HEK293T (cell line): ENCODE measurements around the gene CAPS2.

ENCODE experiments used
- CTCF ChIA-PET: fragments of 350-600 bp; formaldehyde crosslinking; extraction: SDS; loops from one replicate; lab custom pipeline; 2021; ENCODE audit warnings: antibody characterized with exemption, inconsistent platforms; lab: Yijun Ruan, JAX
- POLR2A ChIA-PET: fragments of 350-600 bp; formaldehyde crosslinking; extraction: SDS; loops from one replicate; lab custom pipeline; 2020; ENCODE audit warnings: antibody characterized with exemption, inconsistent platforms; lab: Yijun Ruan, JAX
- DNase-seq: peaks from one replicate; pipeline ENCODE4 v3.0.0; 2012; ENCODE audit warnings: mixed read lengths; ENCODE audit errors: extremely low spot score
- ARNT ChIP-seq: fragments of 450-650 bp; IDR thresholded peaks from 2 replicates; pipeline ENCODE4 v1.6.1; 2017; ENCODE audit warnings: mild to moderate bottlenecking
- BHLHE40 ChIP-seq: fragments of 450-650 bp; IDR thresholded peaks from 2 replicates; pipeline ENCODE4 v1.6.1; 2016; ENCODE audit warnings: mild to moderate bottlenecking, moderate library complexity, borderline replicate concordance
- CTBP1 ChIP-seq: fragments of 450-650 bp; IDR thresholded peaks from 2 replicates; pipeline ENCODE4 v1.6.1; 2016; ENCODE audit warnings: borderline replicate concordance
- ELF4 ChIP-seq: fragments of 450-650 bp; IDR thresholded peaks from 2 replicates; pipeline ENCODE4 v1.6.1; 2017; ENCODE audit warnings: antibody characterized with exemption
- FOXA1 ChIP-seq: fragments of 450-650 bp; IDR thresholded peaks from 2 replicates; pipeline ENCODE4 v1.6.1; 2016; ENCODE audit warnings: mild to moderate bottlenecking
- FOXK2 ChIP-seq: fragments of 450-650 bp; IDR thresholded peaks from 2 replicates; pipeline ENCODE4 v1.6.1; 2016; ENCODE audit warnings: mild to moderate bottlenecking
- FOXM1 ChIP-seq: fragments of 450-650 bp; IDR thresholded peaks from 2 replicates; pipeline ENCODE4 v1.6.1; 2017; ENCODE audit warnings: mild to moderate bottlenecking, borderline replicate concordance
- HDGF ChIP-seq: fragments of 450-650 bp; IDR thresholded peaks from 2 replicates; pipeline ENCODE4 v1.6.1; 2017; ENCODE audit warnings: antibody characterized with exemption, borderline replicate concordance
- L3MBTL2 ChIP-seq: fragments of 450-650 bp; conservative IDR thresholded peaks from 2 replicates; pipeline ENCODE4 v1.6.1; 2016; ENCODE audit warnings: mild to moderate bottlenecking
- LEF1 ChIP-seq: fragments of 450-650 bp; IDR thresholded peaks from 2 replicates; pipeline ENCODE4 v1.6.1; 2017; ENCODE audit warnings: mild to moderate bottlenecking, borderline replicate concordance
- NFRKB ChIP-seq: fragments of 450-650 bp; IDR thresholded peaks from 2 replicates; pipeline ENCODE4 v1.6.1; 2016; ENCODE audit warnings: mild to moderate bottlenecking, moderate library complexity
- SP1 ChIP-seq: fragments of 450-650 bp; IDR thresholded peaks from 2 replicates; pipeline ENCODE4 v1.6.1; 2017
- SUZ12 ChIP-seq: fragments of 450-650 bp; IDR thresholded peaks from 2 replicates; pipeline ENCODE4 v1.6.1; 2016; ENCODE audit warnings: mild to moderate bottlenecking
- TARDBP ChIP-seq: fragments of 450-650 bp; IDR thresholded peaks from 2 replicates; pipeline ENCODE4 v1.6.1; 2016
- ZNF384 ChIP-seq: fragments of 450-650 bp; IDR thresholded peaks from 2 replicates; pipeline ENCODE4 v1.6.1; 2016
- TF ChIP-seq, protein P1 (sequence below): fragments of 450-650 bp; IDR thresholded peaks from 2 replicates; pipeline ENCODE4 v1.6.1; 2016

The CAPS2 gene

DNA sequence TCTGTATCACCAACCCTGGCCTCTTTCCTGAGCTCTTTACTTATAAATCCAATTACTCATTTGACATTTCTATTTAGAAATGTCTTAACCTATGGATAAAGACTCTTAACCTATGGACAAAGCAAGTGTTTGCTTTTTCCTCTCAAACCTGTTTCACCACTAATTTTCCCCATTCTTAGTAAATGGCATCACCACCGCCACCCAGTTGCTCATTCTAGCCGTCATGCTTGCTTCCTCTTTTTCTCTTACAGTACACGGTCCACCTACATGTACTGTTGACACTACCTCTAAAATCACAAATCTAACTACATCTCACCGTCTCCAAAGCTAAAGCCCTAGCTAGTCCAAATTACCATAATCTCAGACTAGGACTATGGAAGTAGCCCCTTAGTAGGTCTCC is 60.0 kb downstream of the CAPS2 start:
- CTCF ChIA-PET, result no interaction called here
- POLR2A ChIA-PET, result no interaction called here
- TF ChIP-seq, protein P1, sequence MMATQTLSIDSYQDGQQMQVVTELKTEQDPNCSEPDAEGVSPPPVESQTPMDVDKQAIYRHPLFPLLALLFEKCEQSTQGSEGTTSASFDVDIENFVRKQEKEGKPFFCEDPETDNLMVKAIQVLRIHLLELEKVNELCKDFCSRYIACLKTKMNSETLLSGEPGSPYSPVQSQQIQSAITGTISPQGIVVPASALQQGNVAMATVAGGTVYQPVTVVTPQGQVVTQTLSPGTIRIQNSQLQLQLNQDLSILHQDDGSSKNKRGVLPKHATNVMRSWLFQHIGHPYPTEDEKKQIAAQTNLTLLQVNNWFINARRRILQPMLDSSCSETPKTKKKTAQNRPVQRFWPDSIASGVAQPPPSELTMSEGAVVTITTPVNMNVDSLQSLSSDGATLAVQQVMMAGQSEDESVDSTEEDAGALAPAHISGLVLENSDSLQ, result no peak
- DNase-seq, result no peak

DNA sequence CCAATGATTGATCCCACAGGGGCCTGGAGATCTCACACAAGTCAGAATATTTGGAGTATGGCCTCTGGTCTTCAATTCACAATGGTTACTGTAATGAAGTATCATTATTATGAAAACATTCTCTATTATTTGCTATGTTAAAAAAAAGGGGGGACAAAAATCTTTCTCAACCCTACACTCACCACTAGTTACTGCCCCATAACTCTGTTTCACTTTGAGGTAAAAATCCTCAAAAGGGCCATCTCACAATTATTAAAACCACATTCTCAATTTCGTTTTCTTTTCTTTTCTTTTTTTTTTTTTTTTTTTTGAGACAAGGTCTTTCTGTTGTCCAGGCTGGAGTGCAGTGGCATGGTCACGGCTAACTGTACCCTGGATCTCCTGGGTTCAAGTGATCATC is 60.9 kb downstream of the CAPS2 start:
- ChIA-PET POLR2A (no interaction called here), CTCF (no interaction called here)
- TF ChIP-seq SUZ12 (no peak), HDGF (no peak), FOXK2 (no peak), BHLHE40 (no peak), SP1 (no peak), FOXM1 (no peak), LEF1 (no peak), TARDBP (no peak)
- TF ChIP-seq, protein P1, result no peak
- DNase-seq, result no peak

DNA sequence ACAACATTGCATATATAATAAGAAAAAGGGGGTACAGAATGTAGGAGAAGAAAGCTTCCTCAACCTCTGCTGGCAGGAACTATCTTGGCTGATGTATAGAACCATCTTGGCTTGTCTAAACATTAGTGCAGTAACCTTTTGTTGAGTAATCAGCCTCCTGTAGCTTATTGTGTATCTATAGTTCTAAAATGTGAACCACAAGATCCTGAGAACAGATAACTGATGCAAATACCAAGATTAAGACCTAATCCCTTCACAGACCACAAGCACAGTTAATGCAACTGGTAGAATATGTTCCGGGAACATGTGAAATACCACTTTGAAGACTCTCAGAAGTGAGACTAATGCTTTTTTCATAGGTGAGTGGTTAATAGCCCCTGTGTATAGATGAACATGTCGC is 69.8 kb downstream of the CAPS2 start:
- DNase-seq, result no peak
- CTCF ChIA-PET, result no interaction called here
- no peak for TF ChIP-seq NFRKB
- no peak for TF ChIP-seq SP1
- no peak for TF ChIP-seq CTBP1
- TF ChIP-seq ZNF384, result no peak
- TF ChIP-seq, protein P1, result no peak
- TF ChIP-seq FOXM1, result no peak
- TF ChIP-seq L3MBTL2, result no peak
- no peak for TF ChIP-seq BHLHE40
- no peak for TF ChIP-seq SUZ12
- TF ChIP-seq ARNT, result no peak
- no peak for TF ChIP-seq ELF4
- no peak for TF ChIP-seq FOXA1
- no peak for TF ChIP-seq LEF1
- no peak for TF ChIP-seq HDGF
- no peak for TF ChIP-seq TARDBP
- TF ChIP-seq FOXK2, result no peak
- POLR2A ChIA-PET, result no interaction called here

DNA sequence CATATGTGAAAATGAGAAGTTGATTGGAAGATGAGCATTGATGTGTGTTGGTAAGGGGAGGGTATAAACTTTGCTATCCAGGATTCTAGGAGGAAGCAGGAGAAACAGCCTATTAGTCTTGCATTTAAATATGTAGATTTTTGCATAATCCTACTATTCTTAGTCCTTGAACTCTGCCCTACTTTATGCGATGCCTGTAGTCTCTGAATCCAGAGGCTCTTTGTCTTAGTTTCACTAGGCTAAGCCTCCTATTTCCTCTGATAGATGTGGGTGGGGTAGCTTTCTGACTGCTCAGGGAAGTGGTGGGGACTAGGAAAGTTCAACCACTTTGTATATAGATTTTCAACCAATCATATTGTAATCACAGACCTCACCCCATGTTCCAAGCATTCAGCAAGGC is 71.0 kb downstream of the CAPS2 start:
- POLR2A ChIA-PET, result no interaction called here

DNA sequence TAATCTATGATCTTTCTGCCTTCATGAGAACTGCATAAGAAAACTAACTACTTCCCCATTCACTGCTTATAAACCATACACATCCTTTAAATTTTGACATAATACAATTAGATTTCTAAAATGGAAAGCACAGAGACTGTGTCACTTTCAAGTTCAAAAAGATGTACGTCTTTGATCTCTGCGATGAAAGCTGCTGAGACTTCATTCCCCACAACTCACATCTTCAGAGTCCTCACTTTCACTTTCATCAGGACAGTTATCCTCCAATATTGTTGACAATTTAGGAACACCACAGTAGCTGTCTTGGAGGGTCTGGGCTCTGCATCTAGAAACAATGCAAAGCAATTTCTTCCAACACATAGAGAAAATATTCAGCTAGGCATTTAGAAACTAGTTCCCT is 72.6 kb downstream of the CAPS2 start:
- TF ChIP-seq FOXK2 (no peak), FOXM1 (no peak), BHLHE40 (no peak), HDGF (no peak), ELF4 (no peak), ARNT (no peak), L3MBTL2 (no peak), TARDBP (no peak), LEF1 (no peak), ZNF384 (no peak), SUZ12 (no peak), SP1 (no peak), CTBP1 (no peak), NFRKB (no peak), FOXA1 (no peak)
- TF ChIP-seq, protein P1, result no peak
- POLR2A ChIA-PET, result no interaction called here
- DNase-seq, result no peak
- CTCF ChIA-PET, result no interaction called here

More for the DNA sequence above, 71.0 kb downstream of the CAPS2 start:
- TF ChIP-seq, protein P1, result no peak
- no peak for DNase-seq
- CTCF ChIA-PET, result no interaction called here

DNA sequence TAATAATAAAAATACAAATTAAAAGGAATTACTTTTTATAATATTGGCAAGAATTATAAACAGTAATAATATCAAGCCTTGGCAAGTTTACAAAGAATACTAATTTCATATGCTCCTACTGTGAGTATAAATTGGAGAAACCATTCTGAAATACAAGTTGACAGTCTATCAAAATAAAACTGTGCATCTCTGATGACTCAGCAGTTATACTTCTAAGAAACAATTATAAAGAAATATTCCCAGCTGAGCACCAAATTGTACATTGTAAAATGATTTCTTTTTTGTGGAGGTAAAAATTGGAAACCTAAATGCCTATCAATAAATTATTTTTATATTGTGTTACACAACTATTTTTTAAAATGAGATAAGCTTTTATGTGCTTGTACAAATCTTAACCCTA is 85.0 kb downstream of the CAPS2 start:
- ChIA-PET POLR2A (no interaction called here), CTCF (no interaction called here)
- TF ChIP-seq SP1 (no peak), FOXM1 (no peak), NFRKB (no peak), BHLHE40 (no peak)
- no peak for DNase-seq

DNA sequence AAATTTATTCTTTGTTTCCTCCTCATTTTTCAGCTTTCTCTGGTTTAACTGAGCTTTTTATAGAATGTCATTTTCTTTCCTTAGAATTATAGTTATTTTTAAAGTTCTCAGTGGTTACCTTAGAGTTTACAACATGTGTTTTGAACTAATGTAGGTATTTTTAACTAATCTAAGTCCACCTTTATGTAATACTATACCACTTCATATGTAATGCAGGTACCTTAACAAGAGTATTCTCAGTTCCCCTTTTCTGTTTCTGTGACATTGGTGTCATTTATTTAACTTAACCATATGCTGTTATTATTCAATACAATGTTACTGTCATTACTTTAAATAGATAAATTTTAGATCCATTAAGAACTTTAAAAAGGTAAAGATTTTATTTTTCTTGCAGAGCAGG is 90.1 kb downstream of the CAPS2 start:
- TF ChIP-seq L3MBTL2, result no peak
- TF ChIP-seq ZNF384, result no peak
- no peak for TF ChIP-seq HDGF
- no peak for TF ChIP-seq TARDBP
- TF ChIP-seq SUZ12, result no peak
- TF ChIP-seq NFRKB, result no peak
- TF ChIP-seq, protein P1, result no peak
- TF ChIP-seq ELF4, result no peak
- no peak for TF ChIP-seq FOXK2
- no peak for TF ChIP-seq CTBP1
- TF ChIP-seq FOXA1, result no peak
- TF ChIP-seq FOXM1, result no peak
- no peak for TF ChIP-seq BHLHE40
- no peak for TF ChIP-seq LEF1
- TF ChIP-seq ARNT, result no peak
- DNase-seq, result no peak
- ChIA-PET CTCF (no interaction called here), POLR2A (no interaction called here)
